B cell (primary cell): ENCODE data around the gene ZBED4. TPM values are rescaled to one million over a fixed set of nuclear protein-coding genes. Genes with fewer than 3 reads are reported as not detected.

Experiments
- ATAC-seq: fragments of 200-7000 bp; cut with Tn5 transposase; one replicate; pipeline ENCODE4 v1.10.0; 2021; ENCODE audit warnings: low read depth, mild to moderate bottlenecking, moderate number of reproducible peaks, moderate library complexity
- CTCF ChIA-PET: fragments of 350-600 bp; sonication (Branson Sonifier 250); formaldehyde crosslinking; loops from one replicate; lab custom pipeline; 2021; ENCODE audit warnings: antibody characterized with exemption, inconsistent platforms; lab: Charles Lee
- POLR2A ChIA-PET: fragments of 350-600 bp; sonication (Branson Sonifier 250); formaldehyde crosslinking; loops from one replicate; lab custom pipeline; 2021; ENCODE audit warnings: antibody characterized with exemption; lab: Charles Lee
- DNase-seq: peaks from one replicate; pipeline ENCODE4 v3.0.0; 2013
- H2AFZ ChIP-seq: 2 replicates; pipeline ENCODE4 v1.6.1; 2012; ENCODE audit warnings: mild to moderate bottlenecking, low read depth, low read length; ENCODE audit not compliant: insufficient read depth, poor library complexity, severe bottlenecking
- H3K27ac ChIP-seq, 2 donors: 1 replicate in 1 of 2; 2 replicates in 1 of 2; pipeline ENCODE4 v1.5.1; 2012 to 2013; ENCODE audit warnings: low read length in 2 of 2, mild to moderate bottlenecking in 2 of 2, moderate library complexity in 1 of 2
- H3K27me3 ChIP-seq, 4 experiments: fragments of 200-600 bp in 1 of 4; sonication (generic) in 1 of 4; replicated peaks in 1 of 4; 1 replicate in 2 of 4; 2 replicates in 2 of 4; pipeline versions ENCODE4 v1.6.1 to v1.7.0; 2013 to 2016; ENCODE audit warnings: low read length in 3 of 4, mild to moderate bottlenecking in 2 of 4, mixed read lengths in 1 of 4, moderate library complexity in 1 of 4; ENCODE audit not compliant: insufficient read depth in 4 of 4, control insufficient read depth in 3 of 4; ENCODE audit errors: control extremely low read depth in 1 of 4
- H3K36me3 ChIP-seq, 2 experiments: replicated peaks in 1 of 2; 1 replicate in 1 of 2; 2 replicates in 1 of 2; pipeline versions ENCODE4 v1.6.1 to v1.7.1; 2013; ENCODE audit warnings: low read length in 1 of 2; ENCODE audit not compliant: insufficient read depth in 2 of 2, control insufficient read depth in 1 of 2; ENCODE audit errors: control extremely low read depth in 1 of 2, extremely low read depth in 1 of 2
- H3K4me1 ChIP-seq, 2 donors: fragments of 200-600 bp in 1 of 2; sonication (generic) in 1 of 2; 1 replicate in 1 of 2; 2 replicates in 1 of 2; pipeline versions ENCODE4 v1.5.1 to v1.6.1; 2013 to 2017; ENCODE audit warnings: low read length in 2 of 2; ENCODE audit not compliant: control insufficient read depth in 2 of 2, insufficient read depth in 2 of 2
- H3K4me2 ChIP-seq: replicated peaks from 2 replicates; pipeline ENCODE3; 2012; ENCODE audit warnings: mild to moderate bottlenecking, low read depth, low read length; ENCODE audit not compliant: poor library complexity, severe bottlenecking
- H3K4me3 ChIP-seq, 5 experiments: fragments of 200-600 bp in 1 of 5; sonication (generic) in 1 of 5; 1 replicate in 3 of 5; 2 replicates in 2 of 5; pipeline versions ENCODE4 v1.5.1 to v1.7.0; 2011 to 2016; ENCODE audit warnings: low read length in 4 of 5, mild to moderate bottlenecking in 4 of 5, low read depth in 2 of 5, control low read depth in 1 of 5, moderate library complexity in 1 of 5; ENCODE audit not compliant: insufficient read depth in 1 of 5; ENCODE audit errors: control extremely low read depth in 1 of 5, extremely low read depth in 1 of 5
- H3K79me2 ChIP-seq: fragments of 200-600 bp; sonication (generic); one replicate; pipeline ENCODE4 v1.6.0; 2016; ENCODE audit warnings: low read length; ENCODE audit not compliant: control insufficient read depth, insufficient read depth
- H3K9ac ChIP-seq: fragments of 200-600 bp; sonication (generic); 2 replicates; pipeline ENCODE4 v1.6.1; 2017; ENCODE audit warnings: mild to moderate bottlenecking, low read length, moderate library complexity
- H3K9me3 ChIP-seq, 3 donors: one replicate each; pipeline versions ENCODE4 v1.6.1 to v1.7.1; 2013; ENCODE audit warnings: low read length in 2 of 3; ENCODE audit not compliant: control insufficient read depth in 2 of 3, insufficient read depth in 1 of 3; ENCODE audit errors: control extremely low read depth in 1 of 3
- H4K20me1 ChIP-seq: 2 replicates; pipeline ENCODE4 v1.6.0; 2012; ENCODE audit warnings: mild to moderate bottlenecking, low read length; ENCODE audit not compliant: insufficient read depth, control insufficient read depth, poor library complexity, severe bottlenecking
- H3K27ac Mint-ChIP-seq: one replicate; pipeline ENCODE4 v1.8.0; 2021; ENCODE audit warnings: mixed read lengths
- H3K27me3 Mint-ChIP-seq: one replicate; pipeline ENCODE4 v1.8.0; 2021; ENCODE audit warnings: mixed read lengths
- H3K4me1 Mint-ChIP-seq: one replicate; pipeline ENCODE4 v1.8.0; 2021; ENCODE audit warnings: mixed read lengths
- H3K4me3 Mint-ChIP-seq: one replicate; pipeline ENCODE4 v1.8.0; 2021; ENCODE audit warnings: mixed read lengths
- H3K9me3 Mint-ChIP-seq: one replicate; pipeline ENCODE4 v1.8.0; 2022; ENCODE audit warnings: mixed read lengths; ENCODE audit not compliant: insufficient read depth
- EZH2 ChIP-seq: IDR thresholded peaks from 2 replicates; pipeline ENCODE4 v1.6.1; 2012; ENCODE audit warnings: borderline replicate concordance, low read depth, mild to moderate bottlenecking, moderate library complexity, low read length; ENCODE audit not compliant: insufficient read depth, poor library complexity, severe bottlenecking
- WGBS: methylation state at CpG from one replicate; pipeline ENCODE4 v1.1.5; 2013; ENCODE audit warnings: missing lambda C conversion rate; ENCODE audit not compliant: insufficient coverage; 5-methylcytosine and 5-hydroxymethylcytosine counted together
- intact Hi-C: fragments of 100-400 bp; cut with micrococcal nuclease; formaldehyde crosslinking; loops from one replicate; pipeline ENCODE4 v1.10.0; 2022
- polyA plus RNA-seq: library from polyadenylated mRNA; depleted of rRNA; stranded (reverse); fragments of >200 nt; gene quantifications from 2 replicates; pipeline ENCODE4 v1.2.3, GENCODE V29; 2012
- small RNA-seq: library from RNA; depleted of rRNA; stranded (forward); fragments of <200 nt; gene quantifications from one replicate; pipeline ENCODE3, GENCODE V24; 2012; ENCODE audit warnings: low replicate concordance, low read depth; ENCODE audit not compliant: insufficient read length
- total RNA-seq, 2 donors: library from RNA; stranded (reverse); fragments of 120-200 nt in 1 of 2; gene quantifications; 1 replicate in 1 of 2; 2 replicates in 1 of 2; pipeline versions ENCODE4 v1.2.3 to v1.2.4, GENCODE V29; 2013 to 2022
- TF ChIP-seq, protein P1 (sequence below): fragments of 200-600 bp; IDR thresholded peaks from one replicate; pipeline ENCODE4 v1.8.0; 2022; ENCODE audit warnings: antibody characterized with exemption, mild to moderate bottlenecking

The ZBED4 gene
- total and polyA plus RNA-seq, 2 donors (not counting 1 experiment from before 2014, with no cell fraction given), result 5.9 to 14.6 TPM

DNA sequence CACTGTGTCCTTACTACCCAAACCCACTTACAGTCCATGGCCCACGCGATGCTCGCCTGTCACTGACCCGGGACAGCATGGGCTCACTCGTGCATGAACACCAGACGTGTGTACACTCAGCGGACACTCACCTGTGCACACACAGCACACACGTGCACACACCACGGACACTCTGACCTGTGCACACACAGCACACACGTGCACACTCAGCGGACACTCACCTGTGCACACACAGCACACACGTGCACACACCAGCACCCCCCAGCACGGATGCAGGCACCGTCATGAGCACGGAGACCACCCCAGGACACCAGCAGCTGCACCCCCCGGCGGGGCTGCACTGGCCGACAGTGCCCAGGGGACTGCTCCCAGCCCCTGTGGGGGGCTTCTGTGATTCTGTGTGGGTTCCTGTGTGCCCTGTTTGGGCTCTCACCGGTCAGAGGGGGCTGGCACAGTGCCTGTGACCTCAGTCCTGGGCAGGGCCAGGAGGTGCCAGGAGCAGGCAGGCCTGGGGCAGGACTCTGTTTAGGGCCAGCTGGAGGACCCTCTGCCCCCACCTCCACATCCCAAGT is 85.0 kb downstream of the ZBED4 start:
- DNase-seq, result no peak
- Histone ChIP-seq H3K4me1 (peaks cover 20 to 30% of the 10 kb centered on the region in 2 donors), H4K20me1 (no peaks in the 10 kb centered on the region), H3K4me3 (no peak overlapping the region), H3K79me2 (peaks cover 13% of the 10 kb centered on the region), H3K9ac (no peak overlapping the region), H3K27ac (no peak overlapping the region), H3K27me3 (no peaks in the 10 kb centered on the region), H3K4me2 (no peak overlapping the region), H2AFZ (no peak overlapping the region), H3K9me3 (peaks cover 0 to 11% (median 0%) of the 10 kb centered on the region in 3 donors), H3K36me3 (no peaks in the 10 kb centered on the region)
- Mint-ChIP-seq H3K27ac (peak overlapping the region; percentile 26), H3K4me3 (no peak overlapping the region), H3K27me3 (no peaks in the 10 kb centered on the region), H3K4me1 (peaks cover 13% of the 10 kb centered on the region), H3K9me3 (no peaks in the 10 kb centered on the region)
- TF ChIP-seq, protein P1, sequence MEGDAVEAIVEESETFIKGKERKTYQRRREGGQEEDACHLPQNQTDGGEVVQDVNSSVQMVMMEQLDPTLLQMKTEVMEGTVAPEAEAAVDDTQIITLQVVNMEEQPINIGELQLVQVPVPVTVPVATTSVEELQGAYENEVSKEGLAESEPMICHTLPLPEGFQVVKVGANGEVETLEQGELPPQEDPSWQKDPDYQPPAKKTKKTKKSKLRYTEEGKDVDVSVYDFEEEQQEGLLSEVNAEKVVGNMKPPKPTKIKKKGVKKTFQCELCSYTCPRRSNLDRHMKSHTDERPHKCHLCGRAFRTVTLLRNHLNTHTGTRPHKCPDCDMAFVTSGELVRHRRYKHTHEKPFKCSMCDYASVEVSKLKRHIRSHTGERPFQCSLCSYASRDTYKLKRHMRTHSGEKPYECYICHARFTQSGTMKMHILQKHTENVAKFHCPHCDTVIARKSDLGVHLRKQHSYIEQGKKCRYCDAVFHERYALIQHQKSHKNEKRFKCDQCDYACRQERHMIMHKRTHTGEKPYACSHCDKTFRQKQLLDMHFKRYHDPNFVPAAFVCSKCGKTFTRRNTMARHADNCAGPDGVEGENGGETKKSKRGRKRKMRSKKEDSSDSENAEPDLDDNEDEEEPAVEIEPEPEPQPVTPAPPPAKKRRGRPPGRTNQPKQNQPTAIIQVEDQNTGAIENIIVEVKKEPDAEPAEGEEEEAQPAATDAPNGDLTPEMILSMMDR, result no peak
- TF ChIP-seq EZH2, result no peak
- POLR2A ChIA-PET, result interaction anchor here (0.8 kb wide), 1 partner anchor 24 kb away, joined by 3 read pairs; no protein-coding TSS in a partner anchor
- CTCF ChIA-PET, result interaction anchor here (1.9 kb wide), 1 partner anchor 8 kb away, joined by 6 read pairs; no protein-coding TSS in a partner anchor
- WGBS, result 87% methylated on average over 18 of the region's 19 CpGs
- intact Hi-C loops, result loop anchor here (10.0 kb wide), 1 partner anchor 536 kb away; the partner anchor contains the start of gene SBF1
- no peak for ATAC-seq

Small RNA genes within 50 kb of the gene (small RNA-seq; reads per million reads assigned to genes)
- gene AL117328.1 (not detected), gene RF00017 (not detected)

Other genes with a start within 250 kb of the ZBED4 start
- 73.3 and 77.8 TPM in 2 replicates for gene BRD1, start 26.0 kb upstream of the ZBED4 start, total RNA-seq
- gene BRD1, start 26.0 kb upstream of the ZBED4 start, polyA plus RNA-seq, result 16.9 and 20.7 TPM in 2 replicates
- gene ALG12, start 64.6 kb downstream of the ZBED4 start, total RNA-seq, result 16.6 and 17.2 TPM in 2 replicates
- 10.9 and 15.2 TPM in 2 replicates for gene ALG12, start 64.6 kb downstream of the ZBED4 start, polyA plus RNA-seq
- gene CRELD2, start 64.8 kb downstream of the ZBED4 start, total RNA-seq, result 32.8 and 35.9 TPM in 2 replicates
- gene CRELD2, start 64.8 kb downstream of the ZBED4 start, polyA plus RNA-seq, result 41.9 and 48.9 TPM in 2 replicates
- gene PIM3, start 106.9 kb downstream of the ZBED4 start, total RNA-seq, result 127 and 128 TPM in 2 replicates
- gene PIM3, start 106.9 kb downstream of the ZBED4 start, polyA plus RNA-seq, result 74.6 and 331 TPM in 2 replicates
- 0.10 TPM in 2 replicates for gene IL17REL, start 158.9 kb downstream of the ZBED4 start, total RNA-seq
- 0.09 and 0.12 TPM in 2 replicates for gene IL17REL, start 158.9 kb downstream of the ZBED4 start, polyA plus RNA-seq
- not detected in 2 replicates for gene TTLL8, start 204.5 kb downstream of the ZBED4 start, total RNA-seq
- not detected in 2 replicates for gene TTLL8, start 204.5 kb downstream of the ZBED4 start, polyA plus RNA-seq
- gene MLC1, start 231.6 kb downstream of the ZBED4 start, total RNA-seq, result not detected in 2 replicates
- gene MLC1, start 231.6 kb downstream of the ZBED4 start, polyA plus RNA-seq, result 0.27 and 0.34 TPM in 2 replicates
- gene MOV10L1, start 236.2 kb downstream of the ZBED4 start, total RNA-seq, result not detected in 2 replicates
- gene MOV10L1, start 236.2 kb downstream of the ZBED4 start, polyA plus RNA-seq, result not detected in 2 replicates